WERI-Rb-1 (cell line): ENCODE data around the gene TLK1.

Experiments
- DNase-seq: peaks from one replicate; pipeline ENCODE4 v3.0.0-alpha.2; 2020
- H3K27ac ChIP-seq: fragments of 250-450 bp; sonication (Bioruptor Pico); 2 replicates; pipeline ENCODE4 v1.5.1; 2020; ENCODE audit warnings: mild to moderate bottlenecking, moderate library complexity
- H3K27me3 ChIP-seq: fragments of 250-450 bp; sonication (Bioruptor Pico); 2 replicates; pipeline ENCODE4 v1.5.1; 2021; ENCODE audit warnings: mild to moderate bottlenecking, low read depth, moderate library complexity; ENCODE audit not compliant: insufficient read depth, severe bottlenecking
- H3K36me3 ChIP-seq: fragments of 250-450 bp; sonication (Bioruptor Pico); 2 replicates; pipeline ENCODE4 v1.5.1; 2020; ENCODE audit warnings: mild to moderate bottlenecking, moderate library complexity
- H3K4me3 ChIP-seq: 2 replicates; pipeline ENCODE4 v1.5.1; 2011; ENCODE audit warnings: low read depth, mild to moderate bottlenecking, control low read depth, low read length
- H3K9me3 ChIP-seq: fragments of 250-450 bp; sonication (Bioruptor Pico); 2 replicates; pipeline ENCODE4 v1.5.1; 2021; ENCODE audit warnings: mild to moderate bottlenecking, moderate library complexity; ENCODE audit not compliant: severe bottlenecking
- TF ChIP-seq, protein P1 (sequence below): IDR thresholded peaks from 2 replicates; pipeline ENCODE4 v1.5.1; 2011; ENCODE audit warnings: low read depth, mild to moderate bottlenecking, control low read depth, inconsistent platforms, low read length

The TLK1 gene

DNA sequence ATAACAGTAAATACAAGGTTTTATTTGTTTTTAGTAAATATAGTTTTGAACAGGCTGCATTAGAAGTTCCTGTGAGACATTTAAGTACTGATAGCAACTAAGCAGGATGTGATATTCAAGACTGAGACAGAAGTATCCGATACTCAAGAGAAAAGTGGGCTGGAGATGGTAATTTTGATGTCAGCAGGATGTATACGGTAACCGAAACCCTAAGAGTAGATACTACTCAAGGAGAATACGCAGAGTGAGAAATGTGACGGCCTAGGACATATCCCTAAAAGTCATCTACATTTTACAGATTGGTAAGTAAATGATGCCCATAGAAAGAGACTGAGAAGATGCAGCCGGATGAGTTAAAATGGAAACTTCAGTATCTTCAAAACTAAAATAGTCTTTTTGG is 116.3 kb downstream of the TLK1 start:
- Histone ChIP-seq H3K27me3 (no peaks in the 10 kb centered on the region), H3K27ac (no peak overlapping the region), H3K9me3 (no peaks in the 10 kb centered on the region), H3K4me3 (no peak overlapping the region), H3K36me3 (peaks cover 70% of the 10 kb centered on the region)
- TF ChIP-seq, protein P1, sequence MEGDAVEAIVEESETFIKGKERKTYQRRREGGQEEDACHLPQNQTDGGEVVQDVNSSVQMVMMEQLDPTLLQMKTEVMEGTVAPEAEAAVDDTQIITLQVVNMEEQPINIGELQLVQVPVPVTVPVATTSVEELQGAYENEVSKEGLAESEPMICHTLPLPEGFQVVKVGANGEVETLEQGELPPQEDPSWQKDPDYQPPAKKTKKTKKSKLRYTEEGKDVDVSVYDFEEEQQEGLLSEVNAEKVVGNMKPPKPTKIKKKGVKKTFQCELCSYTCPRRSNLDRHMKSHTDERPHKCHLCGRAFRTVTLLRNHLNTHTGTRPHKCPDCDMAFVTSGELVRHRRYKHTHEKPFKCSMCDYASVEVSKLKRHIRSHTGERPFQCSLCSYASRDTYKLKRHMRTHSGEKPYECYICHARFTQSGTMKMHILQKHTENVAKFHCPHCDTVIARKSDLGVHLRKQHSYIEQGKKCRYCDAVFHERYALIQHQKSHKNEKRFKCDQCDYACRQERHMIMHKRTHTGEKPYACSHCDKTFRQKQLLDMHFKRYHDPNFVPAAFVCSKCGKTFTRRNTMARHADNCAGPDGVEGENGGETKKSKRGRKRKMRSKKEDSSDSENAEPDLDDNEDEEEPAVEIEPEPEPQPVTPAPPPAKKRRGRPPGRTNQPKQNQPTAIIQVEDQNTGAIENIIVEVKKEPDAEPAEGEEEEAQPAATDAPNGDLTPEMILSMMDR, result no peak
- no peak for DNase-seq

DNA sequence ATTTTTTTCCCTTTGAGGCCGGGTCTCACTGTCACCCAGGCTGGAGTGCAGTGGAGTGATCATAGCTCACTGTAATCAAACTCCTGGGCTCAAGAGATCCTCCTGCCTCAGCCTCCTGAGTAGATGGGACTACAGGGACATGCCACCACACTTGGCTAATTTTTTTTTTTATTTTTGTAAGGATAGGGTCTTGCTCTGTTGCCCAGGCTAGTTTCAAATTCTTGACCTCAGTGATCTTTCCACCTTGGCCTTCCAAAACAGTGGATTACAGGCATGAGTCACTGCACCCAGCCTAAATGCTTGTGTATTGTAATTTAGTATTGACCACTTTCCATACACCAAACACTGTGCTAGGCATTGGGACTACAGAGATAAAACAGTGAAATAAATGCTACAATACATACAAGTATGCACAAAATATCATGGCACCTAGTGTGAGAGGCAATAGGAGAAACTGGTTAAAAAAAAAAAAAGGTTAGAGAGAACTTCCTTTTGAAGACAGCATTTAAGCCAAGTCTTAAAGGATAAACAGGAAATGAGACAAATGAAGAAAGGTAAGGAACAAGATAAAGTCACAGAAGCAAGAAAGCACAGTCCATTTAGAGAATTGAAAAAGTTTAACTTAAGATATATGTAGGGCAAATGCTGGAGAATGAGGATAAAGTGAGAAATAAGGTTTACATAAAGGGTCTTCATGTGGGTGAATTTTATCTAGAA is 118.3 kb downstream of the TLK1 start:
- TF ChIP-seq, protein P1, result no peak
- H3K4me3 ChIP-seq, result no peak overlapping the region
- peaks cover 67% of the 10 kb centered on the region for H3K36me3 ChIP-seq
- DNase-seq, result no peak
- no peak overlapping the region for H3K27ac ChIP-seq
- no peaks in the 10 kb centered on the region for H3K9me3 ChIP-seq
- H3K27me3 ChIP-seq, result no peaks in the 10 kb centered on the region

DNA sequence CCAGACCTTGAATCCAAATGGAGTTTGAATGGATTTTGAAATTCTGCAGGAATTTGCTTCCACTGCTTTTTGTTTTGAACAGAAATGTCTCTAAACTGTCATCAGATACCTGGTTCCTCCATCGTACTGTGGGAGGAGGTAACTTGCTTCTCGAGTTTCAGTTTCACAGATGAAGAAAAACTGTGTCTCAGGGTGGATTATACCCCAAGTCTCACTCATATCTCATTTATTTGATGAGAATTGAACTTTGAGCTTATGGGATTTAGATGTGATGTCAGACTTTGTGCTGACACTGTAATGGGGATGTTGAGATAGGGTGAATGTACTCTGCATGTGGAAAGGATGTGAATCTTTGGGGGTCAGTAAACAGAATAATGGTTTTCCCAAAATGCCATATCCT is 124.2 kb downstream of the TLK1 start:
- Histone ChIP-seq H3K4me3 (no peak overlapping the region), H3K9me3 (no peaks in the 10 kb centered on the region), H3K36me3 (peaks cover 51% of the 10 kb centered on the region), H3K27ac (no peak overlapping the region), H3K27me3 (no peaks in the 10 kb centered on the region)
- TF ChIP-seq, protein P1, result no peak
- DNase-seq, result no peak

DNA sequence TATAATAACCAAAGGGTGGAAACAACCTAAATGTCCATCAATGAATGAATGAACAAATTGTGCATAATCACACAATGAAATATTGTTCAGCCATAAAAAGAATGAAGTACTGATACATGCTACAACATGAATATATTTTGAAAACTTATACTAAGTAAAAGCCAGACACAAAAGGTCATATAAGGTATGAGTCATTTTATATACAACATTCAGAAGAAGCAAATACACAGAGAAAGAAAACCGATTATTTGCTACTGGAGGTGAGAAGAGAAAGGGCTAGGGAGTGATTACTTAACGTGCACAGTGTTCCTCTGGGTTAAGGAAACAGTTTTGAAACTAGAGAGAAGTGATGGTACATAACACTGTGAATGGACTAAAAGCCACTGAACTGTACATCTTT is 126.4 kb downstream of the TLK1 start:
- DNase-seq, result no peak
- Histone ChIP-seq H3K27me3 (no peaks in the 10 kb centered on the region), H3K27ac (no peak overlapping the region), H3K36me3 (peaks cover 47% of the 10 kb centered on the region), H3K9me3 (no peaks in the 10 kb centered on the region), H3K4me3 (no peak overlapping the region)
- TF ChIP-seq, protein P1, result no peak

DNA sequence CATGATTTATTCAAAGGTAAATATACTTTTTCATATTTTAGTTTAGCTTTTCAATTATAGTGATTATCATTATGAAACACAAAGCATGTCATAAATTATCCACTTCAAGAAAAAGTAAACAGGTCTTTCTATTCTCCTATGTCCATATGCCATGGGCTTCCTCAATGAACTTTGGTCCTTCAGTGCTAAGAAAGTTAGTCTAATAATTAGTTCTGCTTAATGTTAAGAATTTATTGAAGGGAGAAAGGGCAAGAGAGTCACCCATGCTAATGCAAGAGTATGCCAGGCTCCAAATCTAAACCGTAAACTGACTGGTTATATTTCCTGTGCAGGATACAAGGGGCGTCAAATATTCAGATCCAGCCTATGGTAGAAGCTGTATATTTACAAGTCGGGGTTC is 135.5 kb downstream of the TLK1 start:
- Histone ChIP-seq H3K4me3 (no peak overlapping the region), H3K27ac (no peak overlapping the region), H3K27me3 (no peaks in the 10 kb centered on the region), H3K9me3 (no peaks in the 10 kb centered on the region), H3K36me3 (peaks cover 23% of the 10 kb centered on the region)
- TF ChIP-seq, protein P1, result no peak
- no peak for DNase-seq

DNA sequence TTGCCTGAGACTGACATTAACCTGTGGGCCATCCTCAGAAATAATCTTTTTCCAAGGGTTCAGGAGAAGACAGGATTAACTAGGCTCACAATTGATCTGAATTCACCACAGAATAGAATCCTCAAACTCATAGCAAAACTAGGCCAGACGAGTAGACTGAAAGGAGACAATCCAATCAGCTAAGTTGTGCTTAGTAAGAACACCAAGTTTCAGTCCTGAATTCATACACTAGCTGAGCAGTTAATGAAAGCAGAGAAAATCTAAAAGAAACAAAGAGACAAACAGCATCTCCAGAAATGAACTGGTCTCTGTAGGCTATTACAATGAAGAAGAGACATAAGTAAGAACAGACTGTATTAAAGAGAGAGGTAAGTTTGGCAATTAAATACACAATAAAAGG is 142.2 kb downstream of the TLK1 start:
- H3K9me3 ChIP-seq, result no peaks in the 10 kb centered on the region
- peaks cover 15% of the 10 kb centered on the region for H3K36me3 ChIP-seq
- no peak overlapping the region for H3K4me3 ChIP-seq
- no peak overlapping the region for H3K27ac ChIP-seq
- TF ChIP-seq, protein P1, result no peak
- no peaks in the 10 kb centered on the region for H3K27me3 ChIP-seq
- no peak for DNase-seq
